OCI-LY1 (cell line): ENCODE results near the gene SHROOM4.

Experiments used
- H2AFZ ChIP-seq: fragments of 200-600 bp; sonication (generic), shearing (Covaris generic); 2 replicates; pipeline ENCODE4 v1.6.0; 2014; ENCODE audit warnings: antibody characterized with exemption, mild to moderate bottlenecking, low read length
- H3F3A ChIP-seq: fragments of 200-600 bp; sonication (generic), shearing (Covaris generic); 2 replicates; pipeline ENCODE4 v1.6.0; 2014; ENCODE audit warnings: mild to moderate bottlenecking, antibody characterized with exemption, low read length, moderate library complexity; ENCODE audit not compliant: insufficient read depth
- H3K27ac ChIP-seq: fragments of 200-600 bp; sonication (generic); 2 replicates; pipeline ENCODE4 v1.5.1; 2014; ENCODE audit warnings: low read length, mixed run types, mild to moderate bottlenecking, low read depth; ENCODE audit not compliant: poor library complexity, severe bottlenecking
- H3K27me3 ChIP-seq: fragments of 200-600 bp; sonication (generic); 2 replicates; pipeline ENCODE4 v1.6.0; 2014; ENCODE audit warnings: antibody characterized with exemption, mild to moderate bottlenecking, low read length, moderate library complexity; ENCODE audit not compliant: insufficient read depth
- H3K36me3 ChIP-seq: fragments of 200-600 bp; sonication (generic); 2 replicates; pipeline ENCODE4 v1.6.1; 2014; ENCODE audit warnings: mild to moderate bottlenecking, antibody characterized with exemption, low read length, moderate library complexity, mixed read lengths; ENCODE audit not compliant: insufficient read depth
- H3K4me1 ChIP-seq: fragments of 200-600 bp; sonication (generic); 2 replicates; pipeline ENCODE4 v1.5.1; 2014; ENCODE audit warnings: mild to moderate bottlenecking, low read length, moderate library complexity; ENCODE audit not compliant: insufficient read depth, severe bottlenecking
- H3K4me2 ChIP-seq: fragments of 200-600 bp; sonication (generic), shearing (Covaris generic); 2 replicates; pipeline ENCODE4 v1.6.1; 2014; ENCODE audit warnings: low read length
- H3K4me3 ChIP-seq: fragments of 200-600 bp; sonication (generic); 2 replicates; pipeline ENCODE4 v1.5.1; 2014; ENCODE audit warnings: low read length, low read depth, mild to moderate bottlenecking, mixed read lengths; ENCODE audit not compliant: poor library complexity, severe bottlenecking
- H3K79me2 ChIP-seq: fragments of 200-600 bp; shearing (Covaris generic); 2 replicates; pipeline ENCODE4 v1.6.1; 2016; ENCODE audit warnings: mixed run types, low read length, mixed read lengths; ENCODE audit not compliant: insufficient read depth
- H3K9ac ChIP-seq: fragments of 200-600 bp; sonication (generic), shearing (Covaris generic); 2 replicates; pipeline ENCODE4 v1.6.1; 2014; ENCODE audit warnings: mild to moderate bottlenecking, low read length, mixed read lengths
- H3K9me2 ChIP-seq: fragments of 200-600 bp; sonication (generic), shearing (Covaris generic); 2 replicates; pipeline ENCODE4 v1.6.1; 2014; ENCODE audit warnings: low read depth, mild to moderate bottlenecking, low read length, mixed read lengths
- H3K9me3 ChIP-seq: fragments of 200-600 bp; shearing (Covaris generic); 2 replicates; pipeline ENCODE4 v1.6.1; 2014; ENCODE audit warnings: low read length, mixed read lengths
- H4K20me1 ChIP-seq: fragments of 200-600 bp; sonication (generic), shearing (Covaris generic); 2 replicates; pipeline ENCODE4 v1.6.0; 2016; ENCODE audit warnings: mild to moderate bottlenecking, low read length; ENCODE audit not compliant: insufficient read depth
- CTCF ChIP-seq: fragments of 200-600 bp; sonication (generic), shearing (Covaris generic); IDR thresholded peaks from 2 replicates; pipeline ENCODE4 v1.5.1; 2017; ENCODE audit warnings: mild to moderate bottlenecking, antibody characterized with exemption, low read length, moderate library complexity, mixed read lengths
- EZH2 ChIP-seq: fragments of 200-600 bp; sonication (generic), shearing (Covaris generic); IDR thresholded peaks from 2 replicates; pipeline ENCODE4 v1.8.0; 2017; ENCODE audit warnings: borderline replicate concordance, mixed run types, mild to moderate bottlenecking, antibody characterized with exemption, low read length, moderate library complexity, mixed read lengths

Gene SHROOM4

GRCh38 chrX:50736656-50737055 lies 77.3 kb downstream of the SHROOM4 start:
- Histone ChIP-seq H3K27ac (no peak overlapping the region), H3K9ac (no peak overlapping the region), H3K36me3 (no peaks in the 10 kb centered on the region), H3K9me2 (no peaks in the 10 kb centered on the region), H3K4me3 (no peak overlapping the region), H3K4me2 (no peak overlapping the region), H3K9me3 (no peaks in the 10 kb centered on the region), H3K79me2 (no peaks in the 10 kb centered on the region), H4K20me1 (no peaks in the 10 kb centered on the region), H2AFZ (no peak overlapping the region), H3F3A (no peaks in the 10 kb centered on the region), H3K27me3 (no peaks in the 10 kb centered on the region), H3K4me1 (no peaks in the 10 kb centered on the region)
- TF ChIP-seq CTCF (no peak), EZH2 (no peak)

GRCh38 chrX:50726296-50726695 lies 87.7 kb downstream of the SHROOM4 start:
- no peak overlapping the region for H3K27ac ChIP-seq
- TF ChIP-seq EZH2 (no peak), CTCF (no peak)
- no peaks in the 10 kb centered on the region for H3K27me3 ChIP-seq
- no peaks in the 10 kb centered on the region for H4K20me1 ChIP-seq
- no peaks in the 10 kb centered on the region for H3K9me2 ChIP-seq
- no peak overlapping the region for H3K9ac ChIP-seq
- no peaks in the 10 kb centered on the region for H3K36me3 ChIP-seq
- no peak overlapping the region for H2AFZ ChIP-seq
- no peaks in the 10 kb centered on the region for H3K4me1 ChIP-seq
- no peaks in the 10 kb centered on the region for H3K9me3 ChIP-seq
- no peak overlapping the region for H3K4me2 ChIP-seq
- no peaks in the 10 kb centered on the region for H3F3A ChIP-seq
- H3K79me2 ChIP-seq = no peaks in the 10 kb centered on the region
- H3K4me3 ChIP-seq = no peak overlapping the region

GRCh38 chrX:50725310-50725709 lies 88.7 kb downstream of the SHROOM4 start:
- no peak overlapping the region for H3K27ac ChIP-seq
- H3K27me3 ChIP-seq = no peaks in the 10 kb centered on the region
- H3K9me3 ChIP-seq = no peaks in the 10 kb centered on the region
- H3K9me2 ChIP-seq = no peaks in the 10 kb centered on the region
- no peaks in the 10 kb centered on the region for H3K36me3 ChIP-seq
- no peaks in the 10 kb centered on the region for H4K20me1 ChIP-seq
- H3K4me2 ChIP-seq = no peak overlapping the region
- H3F3A ChIP-seq = no peaks in the 10 kb centered on the region
- H3K4me3 ChIP-seq = no peak overlapping the region
- H2AFZ ChIP-seq = no peak overlapping the region
- H3K4me1 ChIP-seq = no peaks in the 10 kb centered on the region
- no peaks in the 10 kb centered on the region for H3K79me2 ChIP-seq
- TF ChIP-seq EZH2 = no peak
- TF ChIP-seq CTCF = no peak
- H3K9ac ChIP-seq = no peak overlapping the region
